HAP-1 (cell line): Measurements from ENCODE around the gene DDB1.

Experiments
- DNase-seq, 2 experiments: peaks; one replicate each; pipeline ENCODE4 v3.0.0-alpha.2; 2016 to 2020; ENCODE audit warnings: low spot score in 2 of 2
- H3K27me3 ChIP-seq: fragments of 250-450 bp; sonication (Bioruptor Pico); 2 replicates; pipeline ENCODE4 v1.5.1; 2020; ENCODE audit warnings: low read depth, mild to moderate bottlenecking, moderate library complexity
- H3K36me3 ChIP-seq: fragments of 250-450 bp; sonication (Bioruptor Pico); replicated peaks from 2 replicates; pipeline ENCODE4 v1.5.1; 2020; ENCODE audit warnings: mild to moderate bottlenecking
- H3K4me1 ChIP-seq: fragments of 250-450 bp; sonication (Bioruptor Pico); 2 replicates; pipeline ENCODE4 v1.5.1; 2020; ENCODE audit warnings: mild to moderate bottlenecking
- H3K4me3 ChIP-seq: fragments of 250-450 bp; sonication (Bioruptor Pico); 2 replicates; pipeline ENCODE4 v1.5.1; 2020; ENCODE audit warnings: mild to moderate bottlenecking, moderate library complexity
- H3K9me3 ChIP-seq: fragments of 250-450 bp; sonication (Bioruptor Pico); 2 replicates; pipeline ENCODE4 v1.5.1; 2020; ENCODE audit warnings: mild to moderate bottlenecking, moderate library complexity
- in situ Hi-C: fragments of 300-500 bp; cut with MboI; formaldehyde crosslinking; loops from 3 replicates; pipeline ENCODE4 v1.14.3; 2020; ENCODE audit warnings: low sequenced_read_pairs, inconsistent platforms, mixed read lengths

Gene DDB1

DNA sequence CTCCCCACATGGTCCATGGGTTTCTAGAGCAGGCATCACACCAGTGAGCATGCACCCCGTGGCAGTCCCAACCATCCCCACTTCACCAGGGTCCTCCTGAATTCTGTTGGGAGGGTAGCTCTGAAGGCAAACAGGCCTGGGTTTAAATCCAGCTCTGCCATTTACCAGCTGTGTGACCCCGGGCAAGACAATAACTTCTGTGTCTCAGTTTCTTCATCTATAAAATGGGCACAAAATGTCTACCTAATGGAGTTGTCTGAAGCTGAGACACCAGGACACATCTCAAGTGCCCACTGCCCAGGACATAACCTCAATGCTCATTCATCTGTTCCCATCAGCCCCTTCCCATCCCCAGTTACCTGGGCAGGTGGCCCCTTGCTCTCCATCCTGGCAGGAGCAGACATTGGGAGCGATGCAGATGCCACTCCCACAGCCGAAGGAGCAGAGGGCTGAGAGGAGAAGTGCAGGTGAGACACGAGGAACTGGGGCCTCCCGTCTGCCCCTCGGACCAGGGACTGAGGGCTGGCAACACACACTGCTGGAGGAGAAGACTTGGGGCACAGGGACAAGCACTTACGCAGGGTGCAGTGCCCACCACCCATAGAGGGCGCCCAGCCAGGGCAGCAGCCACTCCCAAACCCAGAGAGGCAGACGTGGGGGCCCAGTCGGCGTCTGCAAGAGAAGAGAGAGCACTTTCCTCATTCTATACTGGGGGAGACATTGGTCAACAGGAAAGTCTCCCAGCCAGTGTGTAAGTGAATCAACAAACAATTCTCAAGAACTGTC, 41.8 kb downstream of the DDB1 start:
- Histone ChIP-seq H3K4me1 (peaks cover 7% of the 10 kb centered on the region), H3K36me3 (no peaks in the 10 kb centered on the region), H3K9me3 (no peaks in the 10 kb centered on the region), H3K4me3 (no peak overlapping the region), H3K27me3 (no peaks in the 10 kb centered on the region)
- in situ Hi-C loops, result no loop called here
- peak in 1 of 2 experiments; percentile 24 for DNase-seq

DNA sequence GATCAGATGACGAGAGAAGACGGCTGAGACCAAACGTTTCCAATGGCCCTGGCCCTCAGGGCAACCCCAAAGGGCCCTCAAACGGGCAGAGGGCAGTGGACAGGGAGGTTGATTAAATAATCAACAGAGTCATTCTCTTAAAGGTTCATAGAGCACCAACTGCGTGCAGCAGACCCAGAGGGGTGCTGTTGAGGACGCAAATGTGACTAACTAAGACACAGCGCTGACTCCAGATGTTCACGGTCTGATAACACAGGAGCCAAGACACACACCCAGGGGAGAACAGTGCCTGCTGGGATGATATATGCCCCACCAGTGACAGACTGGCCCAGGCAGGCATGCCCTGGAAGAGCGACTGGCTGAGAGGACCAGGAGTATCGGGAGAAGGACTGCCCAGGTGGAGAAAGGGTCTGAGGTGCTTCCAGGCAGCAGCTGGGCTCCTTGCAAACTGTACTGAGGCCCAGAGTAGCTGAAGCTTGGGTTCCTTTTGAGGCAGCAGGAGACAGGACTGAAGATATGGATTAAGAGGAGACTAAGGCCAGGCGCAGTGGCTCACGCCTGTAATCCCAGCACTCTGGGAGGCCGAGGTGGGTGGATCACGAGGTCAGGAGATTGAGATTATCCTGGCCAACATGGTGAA, 45.4 kb downstream of the DDB1 start:
- H3K36me3 ChIP-seq, result no peaks in the 10 kb centered on the region
- no peaks in the 10 kb centered on the region for H3K4me1 ChIP-seq
- no peak for DNase-seq
- no peaks in the 10 kb centered on the region for H3K27me3 ChIP-seq
- in situ Hi-C loops, result no loop called here
- no peaks in the 10 kb centered on the region for H3K9me3 ChIP-seq
- H3K4me3 ChIP-seq, result no peak overlapping the region

DNA sequence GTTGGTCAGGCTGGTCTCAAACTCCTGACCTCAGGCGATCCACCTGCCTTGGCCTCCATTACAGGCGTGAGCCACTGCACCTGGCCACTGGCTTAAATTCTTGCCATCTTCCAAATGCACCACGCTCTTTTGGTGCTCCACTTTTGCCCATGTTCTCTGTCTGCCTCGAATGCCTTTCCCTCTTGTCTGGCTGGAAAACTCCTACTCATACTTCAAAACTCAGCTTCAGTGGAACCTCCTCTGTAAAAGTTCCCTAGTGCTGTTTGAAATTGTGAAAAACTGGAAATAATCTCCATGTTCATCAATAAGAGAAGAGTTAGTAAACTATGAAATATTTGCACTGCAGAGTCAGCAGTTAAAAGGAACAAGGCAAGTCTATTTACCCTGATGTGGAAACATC, 49.3 kb downstream of the DDB1 start:
- Histone ChIP-seq H3K9me3 (no peaks in the 10 kb centered on the region), H3K27me3 (no peaks in the 10 kb centered on the region), H3K36me3 (no peaks in the 10 kb centered on the region), H3K4me3 (no peak overlapping the region), H3K4me1 (no peaks in the 10 kb centered on the region)
- in situ Hi-C loops, result no loop called here
- no peak for DNase-seq

DNA sequence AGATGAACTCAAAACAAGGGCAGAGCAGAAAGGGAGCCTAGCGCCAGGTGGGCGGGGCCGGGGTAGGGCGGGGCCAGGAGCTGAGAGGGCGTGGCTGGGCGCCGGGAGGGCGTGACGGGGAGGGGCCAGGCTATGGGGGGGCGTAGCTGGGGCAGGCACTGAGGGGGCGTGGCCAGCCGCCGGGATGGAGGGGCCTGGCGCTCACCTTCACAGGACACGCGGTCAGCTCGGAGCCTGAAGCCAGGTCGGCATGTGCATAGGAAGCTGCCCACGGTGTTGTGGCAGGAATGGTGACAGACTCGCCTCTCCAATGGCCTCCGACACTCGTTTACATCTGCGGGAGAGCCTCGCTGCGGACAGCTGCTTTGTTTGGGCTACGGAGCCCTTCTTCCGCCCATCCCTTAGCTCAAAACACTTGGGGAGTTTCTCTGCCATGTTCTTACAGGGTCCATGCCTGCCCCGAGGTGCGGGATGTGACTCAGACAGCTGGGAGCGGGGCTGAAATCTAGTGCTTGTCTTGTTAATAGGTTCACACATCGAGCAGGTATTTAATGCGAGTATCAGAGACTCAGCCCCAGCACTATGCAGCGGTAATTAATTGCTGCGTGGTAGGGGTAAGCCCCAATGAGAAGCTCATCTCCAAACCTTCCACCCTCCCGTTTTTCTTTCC, 51.2 kb downstream of the DDB1 start:
- Histone ChIP-seq H3K9me3 (no peaks in the 10 kb centered on the region), H3K4me3 (no peak overlapping the region), H3K36me3 (no peaks in the 10 kb centered on the region), H3K27me3 (no peaks in the 10 kb centered on the region), H3K4me1 (no peaks in the 10 kb centered on the region)
- in situ Hi-C loops, result no loop called here
- DNase-seq, result peak; percentile 25 to 85

DNA sequence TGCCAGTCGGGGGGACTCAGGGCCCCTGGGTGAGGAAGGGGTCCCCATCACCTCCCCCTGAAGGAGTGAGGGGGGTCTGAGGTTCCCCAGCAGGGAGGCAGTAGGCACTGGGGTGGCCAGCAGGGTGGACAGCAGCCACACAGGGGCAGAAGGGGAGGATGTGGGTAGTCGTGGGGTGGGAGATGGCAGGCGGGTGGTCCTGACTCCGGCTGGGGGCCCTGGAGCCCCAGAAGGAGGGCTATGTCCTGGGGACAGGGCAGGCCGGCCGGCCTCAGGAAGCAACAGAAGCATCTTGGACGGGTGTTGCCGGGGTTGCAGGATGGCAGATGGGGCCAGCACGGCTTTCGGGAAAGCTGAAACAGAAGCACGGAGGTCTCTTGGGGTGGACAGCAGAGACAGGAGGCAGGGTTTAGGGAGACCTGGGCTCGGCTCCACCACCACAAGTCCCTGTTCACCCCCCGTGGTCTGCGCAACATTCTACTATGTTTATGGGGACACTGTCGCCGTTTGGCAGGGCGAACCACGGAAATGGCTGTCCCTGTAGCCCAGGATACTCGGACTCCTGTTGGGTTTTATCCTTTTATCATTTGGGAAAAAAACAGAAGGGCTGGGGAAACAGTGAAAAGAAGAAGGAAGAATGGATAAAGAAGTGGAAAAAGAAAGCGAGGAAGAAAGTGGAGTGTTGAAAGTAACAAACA, 51.9 kb downstream of the DDB1 start:
- H3K4me1 ChIP-seq, result no peaks in the 10 kb centered on the region
- DNase-seq, result no peak
- no peaks in the 10 kb centered on the region for H3K9me3 ChIP-seq
- H3K4me3 ChIP-seq, result no peak overlapping the region
- in situ Hi-C loops, result no loop called here
- H3K36me3 ChIP-seq, result no peaks in the 10 kb centered on the region
- no peaks in the 10 kb centered on the region for H3K27me3 ChIP-seq

DNA sequence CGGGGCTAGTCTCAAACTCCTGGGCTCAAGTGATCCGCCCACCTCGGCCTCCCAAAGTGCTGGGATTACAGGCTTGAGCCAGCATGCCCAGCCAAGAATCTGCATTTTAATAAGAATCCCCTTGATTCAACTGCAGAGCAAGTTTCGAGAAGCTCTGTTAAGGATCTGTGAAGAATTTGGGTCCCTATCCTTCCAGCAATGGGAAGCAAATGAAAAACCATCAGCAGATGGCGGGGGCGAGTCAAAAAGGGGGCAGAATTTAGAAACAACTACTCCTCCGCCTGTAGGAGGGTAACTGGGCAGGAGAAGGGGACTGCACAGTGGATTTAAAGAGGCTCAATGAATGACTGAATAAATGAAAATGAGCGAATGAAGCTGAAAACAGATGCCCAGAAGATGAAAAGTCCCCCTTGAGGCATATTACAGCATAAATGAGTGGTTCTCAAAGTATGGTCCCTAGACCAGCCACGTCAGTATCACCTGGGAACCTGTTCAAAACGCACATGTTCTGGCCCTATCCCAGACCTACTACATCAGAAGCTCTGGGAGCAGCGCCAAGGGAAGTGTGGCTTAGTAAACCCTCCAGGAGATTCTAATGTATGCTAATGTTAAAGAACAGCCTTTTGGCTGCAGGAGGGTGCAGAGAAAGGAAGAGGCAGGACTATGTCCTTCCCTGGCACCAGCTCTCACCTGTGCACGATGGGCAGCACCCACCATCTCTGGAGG, 52.8 kb downstream of the DDB1 start:
- Histone ChIP-seq H3K27me3 (no peaks in the 10 kb centered on the region), H3K36me3 (no peaks in the 10 kb centered on the region), H3K4me3 (no peak overlapping the region), H3K4me1 (no peaks in the 10 kb centered on the region), H3K9me3 (no peaks in the 10 kb centered on the region)
- DNase-seq, result no peak
- in situ Hi-C loops, result no loop called here

DNA sequence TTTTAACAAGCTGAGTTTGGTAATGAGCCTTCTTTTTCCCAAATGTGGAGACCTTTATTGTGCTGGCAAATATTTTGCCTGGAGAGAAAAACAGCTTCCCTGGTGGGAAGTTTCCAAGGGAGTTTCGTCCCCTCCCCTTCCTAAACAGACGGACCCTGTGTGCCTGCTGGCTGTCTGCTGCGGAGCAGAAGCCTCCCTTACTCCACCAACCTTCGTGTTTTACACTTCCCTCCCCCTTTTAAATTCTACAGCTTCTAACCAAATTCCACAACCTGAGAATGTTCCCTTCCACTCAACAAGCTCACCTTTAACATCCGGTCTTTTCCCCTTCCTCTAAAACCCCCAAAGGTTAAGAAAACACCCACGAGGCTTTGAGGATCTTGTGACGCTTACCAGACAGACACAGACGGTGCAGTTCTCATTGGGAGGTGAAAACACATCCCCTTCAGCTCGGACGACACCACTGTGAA, 54.9 kb downstream of the DDB1 start:
- DNase-seq, result no peak
- Histone ChIP-seq H3K36me3 (no peaks in the 10 kb centered on the region), H3K4me1 (no peaks in the 10 kb centered on the region), H3K27me3 (no peaks in the 10 kb centered on the region), H3K4me3 (no peak overlapping the region), H3K9me3 (no peaks in the 10 kb centered on the region)
- in situ Hi-C loops, result no loop called here

DNA sequence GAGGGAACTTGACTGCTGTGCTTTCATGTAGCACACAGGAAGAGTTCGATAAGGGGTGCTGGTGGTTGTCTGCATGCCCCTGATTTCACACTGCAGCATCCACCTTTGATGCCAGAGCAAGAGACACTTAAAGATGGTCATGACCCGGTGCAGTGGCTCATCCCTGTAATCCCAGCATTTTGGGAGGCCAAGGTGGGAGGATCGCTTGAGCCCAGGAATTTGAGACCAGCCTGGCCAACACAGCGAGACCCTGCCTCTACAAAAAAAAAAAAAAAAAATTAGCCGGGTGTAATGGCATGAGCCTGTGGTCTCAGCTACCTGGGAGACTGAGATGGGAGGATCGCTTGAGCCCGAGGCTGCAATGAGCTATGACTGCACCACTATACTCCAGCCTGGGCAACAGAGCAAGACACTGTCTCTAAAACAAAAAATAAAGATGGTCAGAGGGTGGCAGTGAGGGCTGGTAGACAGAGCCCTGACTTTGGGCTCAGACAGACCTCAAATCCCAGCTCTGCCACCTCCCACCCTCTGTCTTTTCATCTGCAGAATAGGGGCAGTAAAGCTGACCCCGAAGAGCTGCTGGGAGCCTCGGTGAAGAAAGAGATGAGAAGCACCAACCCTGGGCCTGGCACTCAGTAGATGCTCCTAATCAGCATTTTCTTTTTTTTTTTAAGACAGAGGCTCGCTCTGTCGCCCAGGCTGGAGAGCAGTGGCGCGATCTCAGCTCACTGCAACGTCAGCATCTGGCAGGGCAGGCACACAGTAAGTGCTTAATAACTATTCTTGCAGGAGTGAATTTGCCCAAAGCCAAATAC, 55.5 kb downstream of the DDB1 start:
- no peaks in the 10 kb centered on the region for H3K36me3 ChIP-seq
- H3K4me3 ChIP-seq, result no peak overlapping the region
- no peaks in the 10 kb centered on the region for H3K9me3 ChIP-seq
- DNase-seq, result no peak
- H3K27me3 ChIP-seq, result no peaks in the 10 kb centered on the region
- H3K4me1 ChIP-seq, result no peaks in the 10 kb centered on the region
- in situ Hi-C loops, result no loop called here

DNA sequence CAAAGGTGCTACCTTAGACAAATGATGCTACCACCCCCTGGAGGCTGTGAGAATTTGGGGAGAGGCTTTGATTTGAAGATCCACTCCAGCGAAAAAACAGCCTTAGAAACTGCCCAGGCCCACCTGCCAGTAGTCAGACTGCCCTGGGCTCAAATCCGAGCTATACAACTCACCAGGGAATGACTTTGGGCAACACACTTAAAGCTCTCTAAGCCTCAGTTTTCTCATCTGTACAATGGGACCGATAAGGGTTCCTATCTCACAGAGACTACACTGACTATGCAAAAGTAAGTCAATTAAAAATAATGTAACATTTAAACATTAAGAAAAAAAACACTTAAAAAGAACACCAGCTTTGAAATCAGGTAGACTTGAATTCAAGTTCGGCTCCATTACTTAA, 57.7 kb downstream of the DDB1 start:
- Histone ChIP-seq H3K27me3 (no peaks in the 10 kb centered on the region), H3K4me1 (no peaks in the 10 kb centered on the region), H3K36me3 (no peaks in the 10 kb centered on the region; the same call in 1 of the 2 replicates), H3K9me3 (no peaks in the 10 kb centered on the region), H3K4me3 (no peak overlapping the region)
- in situ Hi-C loops, result no loop called here
- DNase-seq, result no peak

DNA sequence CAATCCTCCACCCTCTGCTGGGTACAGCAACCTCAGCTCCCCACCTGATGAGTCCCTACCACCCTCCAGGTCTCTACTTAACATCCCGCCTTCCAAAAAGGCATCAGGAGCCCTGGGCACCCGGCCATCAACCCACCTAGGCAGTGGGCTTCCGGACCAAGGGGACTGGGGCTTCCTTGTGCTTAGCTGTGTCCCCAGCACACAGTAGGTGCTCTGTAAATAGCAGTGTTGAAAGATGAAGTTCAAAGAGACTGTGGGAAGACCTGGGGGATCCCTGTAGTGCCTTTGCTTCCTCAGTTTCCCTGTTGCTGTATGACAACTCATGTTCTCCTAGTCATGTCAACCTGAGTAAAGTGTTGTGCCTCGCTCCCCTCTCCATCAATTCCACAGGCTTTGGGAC, 58.8 kb downstream of the DDB1 start:
- H3K27me3 ChIP-seq, result no peaks in the 10 kb centered on the region
- DNase-seq, result no peak
- H3K4me1 ChIP-seq, result no peaks in the 10 kb centered on the region
- H3K9me3 ChIP-seq, result no peaks in the 10 kb centered on the region
- H3K4me3 ChIP-seq, result no peak overlapping the region
- no peaks in the 10 kb centered on the region; the same call in 1 of the 2 replicates for H3K36me3 ChIP-seq
- in situ Hi-C loops, result no loop called here

DNA sequence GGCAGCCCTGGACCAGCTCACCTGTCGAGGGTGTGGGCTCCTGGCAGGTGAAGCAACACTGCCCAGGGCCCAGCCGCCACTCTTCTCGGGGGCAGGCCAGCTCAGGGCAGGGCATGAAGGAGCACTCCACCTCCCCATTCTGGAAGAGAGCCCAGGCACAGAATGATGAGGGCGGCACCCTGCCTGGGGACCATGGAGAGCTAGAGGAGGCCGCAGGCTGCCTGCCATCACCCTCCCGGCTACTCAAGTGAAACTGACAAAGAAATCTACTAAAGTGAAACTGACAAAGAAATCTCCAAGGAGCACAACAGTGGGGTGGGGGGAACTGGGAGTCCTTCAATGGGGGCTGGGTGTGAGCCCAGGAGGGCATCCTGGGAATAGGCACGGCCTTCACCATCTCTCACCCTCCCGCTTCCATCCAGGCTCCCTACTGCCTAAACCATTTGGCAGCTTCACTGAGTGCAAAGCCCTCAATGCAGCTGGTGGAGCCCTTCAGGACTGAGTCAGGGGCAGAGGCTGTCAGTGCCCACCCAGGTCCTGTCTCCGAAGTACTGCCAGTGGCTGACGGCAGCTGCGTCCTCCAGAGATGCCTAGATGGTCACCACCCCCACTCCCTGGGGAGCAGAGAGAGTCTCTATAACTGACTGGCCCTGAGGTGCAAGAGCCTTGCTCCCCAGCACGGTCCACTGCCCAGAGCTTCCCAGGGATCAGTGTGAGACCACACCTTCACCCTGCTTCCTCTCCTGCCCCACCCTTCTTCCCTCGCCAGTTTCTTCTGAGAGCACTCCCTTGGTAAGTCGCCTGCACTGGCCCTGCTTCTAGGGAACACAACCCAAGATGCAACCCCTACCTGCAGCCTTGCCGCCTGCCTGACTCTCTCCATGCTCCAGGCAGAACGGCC, 59.5 kb downstream of the DDB1 start:
- Histone ChIP-seq H3K9me3 (no peaks in the 10 kb centered on the region), H3K4me3 (no peak overlapping the region), H3K4me1 (no peaks in the 10 kb centered on the region), H3K36me3 (no peaks in the 10 kb centered on the region; the same call in 1 of the 2 replicates), H3K27me3 (no peaks in the 10 kb centered on the region)
- no peak for DNase-seq
- in situ Hi-C loops, result no loop called here

DNA sequence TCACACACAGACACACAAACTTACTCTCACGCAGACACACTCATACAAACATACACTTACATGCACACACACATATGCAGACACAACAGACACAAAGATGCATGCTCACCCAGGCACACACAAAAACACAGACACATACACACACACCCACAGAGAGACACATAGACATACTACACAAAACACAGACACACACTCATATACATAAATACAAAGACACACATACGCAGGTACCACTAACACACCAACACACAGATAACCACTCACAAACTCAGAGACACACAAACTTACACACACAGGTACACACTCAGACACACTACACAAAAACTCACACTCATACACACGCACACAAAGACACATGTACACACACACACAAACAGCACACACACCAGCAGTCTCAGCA, 60.2 kb downstream of the DDB1 start:
- Histone ChIP-seq H3K4me3 (no peak overlapping the region), H3K4me1 (no peaks in the 10 kb centered on the region), H3K27me3 (no peaks in the 10 kb centered on the region), H3K36me3 (no peaks in the 10 kb centered on the region; the same call in 1 of the 2 replicates), H3K9me3 (no peaks in the 10 kb centered on the region)
- DNase-seq, result no peak
- in situ Hi-C loops, result no loop called here
